PC-9 (cell line): ENCODE results near the gene MGLL.

ENCODE experiments used
- EZH2 ChIP-seq: fragments of 200-600 bp; sonication (generic); IDR thresholded peaks from 2 replicates; pipeline ENCODE4 v1.8.0; 2017; ENCODE audit warnings: antibody characterized with exemption, low read depth
- TF ChIP-seq, protein P1 (sequence below): fragments of 200-600 bp; sonication (generic); conservative IDR thresholded peaks from 2 replicates; pipeline ENCODE4 v1.6.1; 2017; ENCODE audit warnings: mixed run types, antibody characterized with exemption, mild to moderate bottlenecking, moderate library complexity

DNA sequence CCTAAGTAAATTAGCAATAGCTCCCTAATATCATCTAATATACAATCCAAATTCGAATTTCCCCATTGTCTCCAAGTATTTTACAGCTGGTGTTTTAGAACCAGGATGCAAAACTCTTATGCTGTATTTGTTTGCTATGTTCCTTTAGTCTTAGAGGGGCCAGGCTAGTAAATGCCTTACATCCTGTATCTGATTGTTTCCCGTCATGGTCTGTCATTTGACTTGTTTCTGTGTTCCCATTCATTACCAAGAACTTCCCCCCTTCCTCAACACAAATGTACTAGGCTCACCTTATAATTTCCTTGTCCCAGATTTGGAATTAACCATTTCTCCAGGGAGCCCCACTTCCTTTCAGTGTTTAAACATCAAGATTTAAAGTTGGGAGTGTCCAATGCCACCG is 95.4 kb downstream of the MGLL start:
- TF ChIP-seq, protein P1, sequence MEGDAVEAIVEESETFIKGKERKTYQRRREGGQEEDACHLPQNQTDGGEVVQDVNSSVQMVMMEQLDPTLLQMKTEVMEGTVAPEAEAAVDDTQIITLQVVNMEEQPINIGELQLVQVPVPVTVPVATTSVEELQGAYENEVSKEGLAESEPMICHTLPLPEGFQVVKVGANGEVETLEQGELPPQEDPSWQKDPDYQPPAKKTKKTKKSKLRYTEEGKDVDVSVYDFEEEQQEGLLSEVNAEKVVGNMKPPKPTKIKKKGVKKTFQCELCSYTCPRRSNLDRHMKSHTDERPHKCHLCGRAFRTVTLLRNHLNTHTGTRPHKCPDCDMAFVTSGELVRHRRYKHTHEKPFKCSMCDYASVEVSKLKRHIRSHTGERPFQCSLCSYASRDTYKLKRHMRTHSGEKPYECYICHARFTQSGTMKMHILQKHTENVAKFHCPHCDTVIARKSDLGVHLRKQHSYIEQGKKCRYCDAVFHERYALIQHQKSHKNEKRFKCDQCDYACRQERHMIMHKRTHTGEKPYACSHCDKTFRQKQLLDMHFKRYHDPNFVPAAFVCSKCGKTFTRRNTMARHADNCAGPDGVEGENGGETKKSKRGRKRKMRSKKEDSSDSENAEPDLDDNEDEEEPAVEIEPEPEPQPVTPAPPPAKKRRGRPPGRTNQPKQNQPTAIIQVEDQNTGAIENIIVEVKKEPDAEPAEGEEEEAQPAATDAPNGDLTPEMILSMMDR = no peak
- TF ChIP-seq EZH2 = no peak
